Measurements from ENCODE around the gene CDHR1. TPM values are rescaled to one million over a fixed set of nuclear protein-coding genes. Genes with fewer than 3 reads are reported as not detected.

The CDHR1 gene
- total RNA-seq, 4 donors from 2014 or later: 0.17 to 0.22 TPM; not detected in 2

DNA sequence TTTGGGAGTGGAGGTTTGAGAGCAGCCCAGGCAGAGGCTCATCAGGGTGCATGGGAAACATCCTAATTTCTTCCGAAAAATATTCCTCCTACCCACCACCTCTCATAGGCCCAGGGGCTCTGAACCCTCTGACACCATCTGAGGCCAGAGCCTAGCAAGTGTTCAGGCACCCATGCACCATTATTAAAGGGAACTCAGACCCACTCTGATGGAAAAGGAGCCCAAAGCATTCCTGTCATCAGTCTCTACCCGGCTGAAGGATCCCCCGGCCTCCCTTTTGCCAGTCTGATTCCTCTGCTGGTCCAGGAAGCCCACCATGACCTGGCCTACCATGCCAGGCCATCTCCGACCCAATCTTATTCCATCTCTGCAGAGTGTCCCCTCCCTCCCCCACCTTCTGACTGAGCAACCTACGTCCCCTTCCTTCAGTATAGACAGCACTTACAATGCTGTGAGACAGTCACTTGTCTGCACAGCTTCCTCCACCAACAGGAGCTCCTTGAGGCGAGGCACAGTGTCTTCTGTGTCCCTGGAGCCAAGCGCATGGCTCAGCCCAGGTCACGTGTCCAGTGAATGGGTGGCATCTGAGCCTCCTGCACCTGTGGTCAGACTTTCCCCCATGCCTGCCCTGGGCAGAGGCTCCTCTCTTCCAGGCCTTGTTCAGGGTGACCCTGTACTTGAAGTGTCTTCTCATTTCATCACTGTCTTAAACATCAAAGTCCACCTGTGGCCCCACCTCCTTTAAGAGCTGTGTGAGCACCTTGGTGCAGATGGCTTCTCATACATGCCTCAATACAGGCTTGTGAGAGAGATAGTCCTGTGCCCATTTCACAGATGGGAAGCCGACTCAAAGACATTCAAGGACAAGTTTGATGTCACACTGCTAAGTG lies 21.6 kb upstream of the CDHR1 start:
- TF ChIP-seq, protein P1, sequence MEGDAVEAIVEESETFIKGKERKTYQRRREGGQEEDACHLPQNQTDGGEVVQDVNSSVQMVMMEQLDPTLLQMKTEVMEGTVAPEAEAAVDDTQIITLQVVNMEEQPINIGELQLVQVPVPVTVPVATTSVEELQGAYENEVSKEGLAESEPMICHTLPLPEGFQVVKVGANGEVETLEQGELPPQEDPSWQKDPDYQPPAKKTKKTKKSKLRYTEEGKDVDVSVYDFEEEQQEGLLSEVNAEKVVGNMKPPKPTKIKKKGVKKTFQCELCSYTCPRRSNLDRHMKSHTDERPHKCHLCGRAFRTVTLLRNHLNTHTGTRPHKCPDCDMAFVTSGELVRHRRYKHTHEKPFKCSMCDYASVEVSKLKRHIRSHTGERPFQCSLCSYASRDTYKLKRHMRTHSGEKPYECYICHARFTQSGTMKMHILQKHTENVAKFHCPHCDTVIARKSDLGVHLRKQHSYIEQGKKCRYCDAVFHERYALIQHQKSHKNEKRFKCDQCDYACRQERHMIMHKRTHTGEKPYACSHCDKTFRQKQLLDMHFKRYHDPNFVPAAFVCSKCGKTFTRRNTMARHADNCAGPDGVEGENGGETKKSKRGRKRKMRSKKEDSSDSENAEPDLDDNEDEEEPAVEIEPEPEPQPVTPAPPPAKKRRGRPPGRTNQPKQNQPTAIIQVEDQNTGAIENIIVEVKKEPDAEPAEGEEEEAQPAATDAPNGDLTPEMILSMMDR (IDR thresholded peaks at IDR 0.05; ENCODE audit: low read depth): no peak

DNA sequence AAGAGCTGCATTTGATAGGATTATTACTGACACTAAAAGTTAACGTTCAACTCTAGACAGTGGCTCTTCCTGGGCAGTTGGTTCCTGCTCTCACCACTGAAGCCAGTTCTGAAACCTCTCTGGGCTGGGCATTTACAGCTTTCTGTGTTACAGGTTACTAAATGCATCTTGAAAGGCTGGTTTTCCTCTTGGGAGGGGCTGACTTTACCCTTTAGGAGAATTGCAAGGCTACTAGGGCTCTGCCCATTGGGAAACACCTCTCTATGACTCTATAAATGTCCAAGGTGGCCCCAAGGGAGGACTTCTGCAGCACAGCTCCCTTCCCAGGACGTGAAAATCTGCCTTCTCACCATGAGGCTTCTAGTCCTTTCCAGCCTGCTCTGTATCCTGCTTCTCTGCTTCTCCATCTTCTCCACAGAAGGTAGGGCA lies 20.8 kb upstream of the CDHR1 start, which contains the start of gene GPR15LG:
GPR15LG (plus strand) TSS at position 301 of the 429 bp plus-strand sequence; CDS start at position 352, 51 bp downstream.
- TF ChIP-seq, protein P1 (IDR thresholded peaks at IDR 0.05; ENCODE audit: low read depth): no peak

DNA sequence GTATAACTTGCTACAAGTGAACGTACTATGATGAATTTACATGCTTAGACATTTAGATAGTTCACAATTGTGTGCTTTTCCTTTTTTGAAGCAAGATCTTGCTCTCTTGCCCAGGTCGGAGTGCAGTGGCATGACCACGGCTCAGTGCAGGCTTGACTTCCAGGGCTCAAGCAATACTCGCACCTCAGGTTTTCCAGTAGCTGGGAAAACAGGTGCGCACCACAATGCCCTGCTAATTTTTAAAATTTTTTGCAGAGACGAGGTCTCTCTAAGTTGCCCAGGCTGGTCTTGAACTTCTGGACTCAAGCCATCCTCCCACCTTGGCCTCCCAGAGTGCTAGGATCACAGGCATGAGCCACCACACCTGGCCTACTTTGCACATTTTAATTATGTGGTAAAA lies 18.9 kb upstream of the CDHR1 start:
- TF ChIP-seq, protein P1 (IDR thresholded peaks at IDR 0.05; ENCODE audit: low read depth): no peak

DNA sequence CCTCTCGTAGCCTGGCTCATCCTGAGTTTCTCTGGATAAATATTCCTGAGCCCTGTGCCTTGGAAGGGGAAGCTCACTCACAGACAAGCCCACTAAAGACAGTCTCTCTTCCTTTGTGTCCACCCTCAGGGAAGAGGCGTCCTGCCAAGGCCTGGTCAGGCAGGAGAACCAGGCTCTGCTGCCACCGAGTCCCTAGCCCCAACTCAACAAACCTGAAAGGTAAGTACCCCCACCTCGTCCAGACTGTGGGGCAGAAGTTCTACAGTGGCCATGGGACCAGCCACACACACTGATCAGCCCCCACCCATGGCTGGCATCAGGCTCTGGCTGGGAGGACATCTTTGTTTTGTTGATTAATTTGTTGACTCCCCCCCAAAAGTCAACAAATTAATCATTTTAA lies 18.0 kb upstream of the CDHR1 start:
- TF ChIP-seq, protein P1 (IDR thresholded peaks at IDR 0.05; ENCODE audit: low read depth): no peak

DNA sequence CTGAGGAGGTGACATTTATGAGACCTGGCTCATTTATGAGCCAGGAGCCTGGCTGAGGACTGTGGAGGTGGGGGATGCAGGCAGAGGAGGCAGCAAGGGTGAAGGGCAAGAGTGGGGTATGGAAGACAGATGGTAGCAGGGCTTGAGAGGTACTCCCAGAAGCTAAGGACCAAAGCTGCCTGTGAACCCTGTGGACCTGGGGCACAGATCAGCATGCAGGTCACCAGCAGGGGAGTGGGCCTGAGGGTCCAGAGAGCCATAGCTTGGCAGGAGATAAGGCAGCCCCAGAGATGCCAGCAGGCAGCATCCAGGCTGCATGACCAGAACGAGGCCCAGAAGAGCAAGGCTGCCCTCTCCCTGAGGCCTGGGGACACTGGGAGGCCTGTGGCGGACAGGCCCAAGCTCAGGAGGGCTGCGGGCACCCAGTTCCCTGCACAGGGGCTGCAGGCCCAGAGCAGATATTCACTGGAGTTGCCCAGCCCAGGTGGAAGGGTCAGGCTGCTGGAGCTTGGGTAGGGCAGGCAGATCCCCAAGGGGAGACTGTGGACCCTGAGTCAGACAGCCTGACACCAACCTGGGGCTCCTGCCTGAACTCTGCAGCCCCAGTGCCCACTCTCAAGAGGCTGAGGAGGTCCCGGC lies 17.4 kb upstream of the CDHR1 start:
- TF ChIP-seq, protein P1 (IDR thresholded peaks at IDR 0.05; ENCODE audit: low read depth): no peak

DNA sequence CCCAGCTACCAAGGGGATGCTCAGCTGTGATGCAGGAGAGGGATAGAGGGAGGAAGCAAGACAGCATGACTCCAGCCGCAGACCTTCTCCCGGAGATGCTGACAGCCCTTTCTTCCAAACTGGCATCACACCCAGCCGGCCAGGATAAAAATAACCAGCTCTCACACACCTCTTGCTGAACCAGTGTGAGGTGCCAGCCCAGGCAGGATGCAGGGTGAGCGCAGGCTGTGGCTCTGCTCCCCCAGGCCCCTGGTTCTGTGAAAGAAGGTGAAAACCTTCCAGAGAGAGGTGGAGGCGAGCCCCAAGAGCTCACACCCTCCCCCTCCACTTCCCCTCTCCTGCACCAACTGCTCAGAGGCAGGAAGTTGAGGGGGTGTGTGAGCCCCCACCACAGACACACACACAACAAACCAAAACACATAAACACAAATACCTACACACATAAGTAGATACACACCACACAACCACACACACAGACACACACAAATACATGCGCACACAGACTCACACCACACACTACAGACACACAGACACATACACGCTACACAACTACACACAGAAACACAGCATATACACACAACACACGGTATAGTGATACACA lies 16.7 kb upstream of the CDHR1 start:
- TF ChIP-seq, protein P1 (IDR thresholded peaks at IDR 0.05; ENCODE audit: low read depth): no peak

DNA sequence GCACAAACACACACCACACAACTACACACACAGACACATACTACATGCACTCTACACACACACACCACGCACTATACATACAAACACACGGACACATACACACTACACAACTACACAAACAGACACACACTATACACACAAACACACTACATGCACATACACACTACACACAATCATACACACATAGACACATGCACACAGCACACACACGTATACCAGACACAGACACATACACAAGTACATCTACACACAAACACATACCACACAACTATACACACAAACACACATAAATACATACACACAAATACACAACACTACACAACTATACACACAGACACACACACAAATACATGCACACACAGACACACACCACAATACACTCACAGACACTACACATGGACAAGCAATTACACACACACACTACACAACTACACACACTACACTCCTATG lies 16.2 kb upstream of the CDHR1 start:
- TF ChIP-seq, protein P1 (IDR thresholded peaks at IDR 0.05; ENCODE audit: low read depth): no peak

All from subcutaneous adipose tissue (tissue), 4 donors.